ENCODE results near the gene AAMP.
A peak's percentile ranks its signal among the peaks of the same experiment; 100 is the strongest.

AAMP gene

DNA sequence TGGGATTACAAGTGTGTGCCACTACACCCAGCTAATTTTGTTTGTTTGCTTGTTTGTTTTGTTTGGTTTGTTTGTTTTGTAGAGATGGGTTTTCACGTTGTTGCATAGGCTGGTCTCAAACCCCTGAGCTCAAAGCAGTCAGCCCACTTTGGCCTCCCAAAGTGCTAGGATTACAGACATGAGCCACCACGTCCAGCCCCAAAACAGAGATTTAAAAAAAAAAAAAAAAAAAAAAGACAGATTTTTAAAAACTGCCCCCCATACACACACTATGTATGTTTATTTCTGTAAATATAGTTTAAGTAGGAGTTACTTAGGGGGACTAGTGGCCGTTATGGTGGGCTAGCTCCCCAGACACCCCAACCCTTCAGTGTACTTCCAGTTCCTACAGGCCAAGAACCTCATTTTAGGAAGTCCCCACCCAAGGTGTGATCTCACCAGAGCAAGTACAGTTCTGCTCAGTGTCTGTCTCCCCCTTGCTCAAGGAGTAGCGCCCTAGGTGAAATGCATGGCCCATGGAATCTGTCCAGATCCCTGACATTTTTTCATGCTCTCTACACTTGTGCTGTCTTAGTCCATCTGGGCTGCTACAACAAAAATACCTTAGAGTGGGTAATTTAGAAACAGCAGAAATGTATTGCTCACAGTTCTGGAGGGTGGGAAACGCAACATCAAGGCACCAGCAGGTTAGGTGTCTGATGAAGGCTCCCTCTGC lies 23.9 kb upstream of the AAMP start:
- DNase-seq = no peak

DNA sequence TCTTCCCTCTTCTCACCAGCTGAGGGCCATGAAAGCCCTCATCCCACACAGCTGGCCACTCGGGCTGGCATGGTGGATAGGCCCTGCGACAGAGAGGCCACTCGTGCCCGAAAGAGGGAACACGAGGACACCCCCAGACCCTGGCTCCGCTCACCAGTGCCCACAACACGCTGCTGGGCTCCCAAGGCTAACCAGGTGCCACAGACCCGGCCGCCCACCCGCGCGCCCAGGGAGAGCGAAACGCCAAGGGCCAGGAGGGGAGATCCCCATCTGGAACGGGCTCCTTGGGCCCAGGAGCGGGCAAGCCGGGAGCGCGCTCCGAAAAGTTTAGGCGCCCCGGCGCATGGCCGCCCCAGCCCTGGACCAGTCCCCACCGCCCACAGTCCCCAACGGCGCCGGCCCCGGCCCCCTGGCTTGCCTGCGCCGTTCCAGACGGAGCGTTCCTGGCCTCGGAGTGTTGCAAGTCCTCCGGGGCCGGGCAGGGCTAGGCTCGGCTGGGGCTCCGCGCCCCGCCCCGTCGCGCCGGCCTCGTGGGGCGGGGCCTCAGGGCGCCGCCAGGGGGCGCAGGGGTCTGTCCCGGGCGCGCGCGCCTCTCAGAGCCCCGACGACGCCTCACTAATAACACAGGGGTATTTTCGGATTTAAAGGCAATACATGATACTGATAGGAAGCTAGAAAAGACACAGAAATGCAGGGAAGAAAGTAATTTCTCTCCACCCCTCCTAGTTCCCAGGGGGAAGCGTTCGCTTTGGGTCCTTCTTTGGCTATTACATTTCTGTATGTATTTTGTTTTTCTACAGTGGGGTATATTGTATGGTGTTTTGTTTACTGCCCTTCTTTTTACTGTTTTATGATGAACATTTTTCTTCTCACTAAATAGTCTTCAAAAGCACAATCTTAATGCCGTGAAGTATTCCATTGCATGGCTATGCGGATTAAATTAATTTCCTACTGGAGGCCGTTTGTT lies 22.4 kb upstream of the AAMP start, which contains the start of gene TMBIM1:
Gene TMBIM1, minus strand, starts transcription at position 456 of the 967 bp plus-strand sequence. CDS start 10,362 bp downstream, outside the sequence.
- DNase-seq = peak; percentile 81

DNA sequence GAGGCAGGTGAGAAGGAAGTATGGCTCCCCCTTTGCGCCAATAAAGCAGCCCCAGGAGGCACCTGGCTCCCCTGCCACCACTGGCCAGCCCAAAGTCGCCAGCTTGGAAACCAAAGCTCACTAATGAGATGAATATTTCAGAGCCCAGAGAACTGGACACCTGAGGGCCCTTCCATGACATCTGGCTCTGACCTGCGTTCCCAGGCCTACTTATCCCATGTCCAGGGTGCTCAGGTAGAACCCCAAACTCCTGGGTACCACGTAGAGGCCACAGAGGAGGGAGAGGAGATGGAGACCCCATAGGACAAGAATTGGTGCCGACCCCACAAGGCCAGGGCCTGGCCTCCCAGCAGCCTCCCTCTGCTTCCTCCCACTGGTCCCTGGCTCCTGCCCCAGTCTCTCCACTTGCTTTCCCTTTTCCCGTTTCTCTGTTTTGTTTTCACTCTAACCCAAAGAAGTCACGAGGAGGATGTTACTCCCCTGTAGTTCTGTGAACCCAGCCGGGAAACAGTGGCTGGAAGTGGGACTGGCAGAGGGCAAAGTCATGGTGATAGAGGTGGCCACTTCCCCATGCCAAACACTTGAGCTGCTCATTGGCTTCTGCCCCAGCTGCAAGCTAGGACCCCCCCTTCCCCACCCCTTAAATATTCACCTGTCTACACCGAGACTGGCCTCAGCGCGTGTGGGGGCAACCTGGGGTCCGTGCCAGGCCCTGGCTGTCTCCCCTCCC lies 21.5 kb upstream of the AAMP start:
- no peak for DNase-seq

DNA sequence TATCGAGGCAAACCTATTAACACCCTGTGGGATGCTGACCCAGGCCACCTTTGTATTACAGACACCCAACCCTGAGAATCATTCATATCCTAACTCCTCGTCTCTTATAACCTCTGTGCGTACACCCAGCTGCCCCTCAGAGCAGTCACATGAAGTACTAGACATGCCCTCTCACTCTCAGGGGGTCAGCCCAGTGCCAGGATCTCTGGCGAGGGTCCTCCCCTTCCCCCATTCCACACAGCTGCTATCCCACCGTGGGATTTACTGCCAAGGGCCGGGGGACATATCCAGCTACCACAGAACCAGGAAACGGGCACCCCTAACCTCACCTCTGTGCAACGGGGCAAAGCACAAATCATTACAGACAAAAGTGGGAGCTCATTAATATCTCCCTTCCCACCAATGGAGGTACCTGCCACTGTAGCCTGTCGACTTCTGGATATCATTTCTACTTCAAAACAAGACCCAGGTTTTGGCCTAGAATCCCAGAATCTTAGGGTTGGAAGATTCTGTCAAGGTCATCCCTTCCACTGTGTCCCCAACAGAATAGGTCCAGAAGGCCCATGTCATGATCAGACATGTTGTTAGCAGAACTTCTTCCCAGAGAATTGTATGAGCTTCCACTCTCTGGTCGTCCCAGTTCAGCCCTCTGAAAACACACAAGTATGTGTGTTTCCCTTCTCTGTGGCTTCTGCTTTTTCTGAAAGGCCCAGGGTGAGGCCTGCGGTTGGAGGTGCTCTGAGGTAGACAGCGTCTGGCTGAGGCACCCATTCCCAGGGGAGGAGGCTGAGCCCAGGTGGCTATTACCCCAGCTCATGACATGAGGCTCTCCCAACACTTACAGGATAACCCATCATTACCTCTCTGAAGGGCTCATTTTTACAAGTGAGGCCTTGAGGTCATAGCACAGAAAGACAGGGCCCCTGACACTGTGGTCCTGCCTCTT lies 20.7 kb upstream of the AAMP start:
- DNase-seq = peak; percentile 17

DNA sequence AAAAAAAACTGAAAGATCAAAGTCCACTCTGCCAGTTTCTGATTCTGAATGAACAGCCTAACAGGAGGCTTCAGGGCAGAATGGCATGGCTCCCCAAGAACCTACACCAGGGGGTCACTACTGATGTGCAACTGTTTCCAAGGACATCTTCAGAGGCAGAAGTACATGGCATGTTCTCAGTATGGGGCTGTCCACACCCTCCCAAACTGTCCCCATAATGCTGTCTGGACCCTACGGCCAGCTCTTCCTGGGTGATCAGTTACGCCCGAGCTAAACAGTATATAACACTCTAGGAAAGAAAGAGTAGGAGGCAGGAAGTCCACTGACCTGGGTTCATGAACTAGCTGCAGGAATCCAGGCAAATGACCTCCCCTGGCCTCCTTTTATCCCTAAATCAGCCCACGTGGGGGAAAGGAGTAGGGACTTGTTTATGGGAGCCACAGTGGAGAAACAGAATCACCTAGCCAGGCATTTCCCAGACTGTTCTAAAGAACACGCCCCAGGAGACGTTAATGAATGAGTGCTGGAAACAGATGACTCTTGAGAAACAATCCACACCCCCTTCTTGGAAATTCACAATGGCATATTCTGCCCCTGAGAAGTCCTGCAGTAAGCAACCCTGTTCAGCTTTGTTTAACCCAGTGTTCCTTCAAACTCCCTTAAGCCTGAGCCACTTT lies 19.8 kb upstream of the AAMP start:
- no peak for DNase-seq

DNA sequence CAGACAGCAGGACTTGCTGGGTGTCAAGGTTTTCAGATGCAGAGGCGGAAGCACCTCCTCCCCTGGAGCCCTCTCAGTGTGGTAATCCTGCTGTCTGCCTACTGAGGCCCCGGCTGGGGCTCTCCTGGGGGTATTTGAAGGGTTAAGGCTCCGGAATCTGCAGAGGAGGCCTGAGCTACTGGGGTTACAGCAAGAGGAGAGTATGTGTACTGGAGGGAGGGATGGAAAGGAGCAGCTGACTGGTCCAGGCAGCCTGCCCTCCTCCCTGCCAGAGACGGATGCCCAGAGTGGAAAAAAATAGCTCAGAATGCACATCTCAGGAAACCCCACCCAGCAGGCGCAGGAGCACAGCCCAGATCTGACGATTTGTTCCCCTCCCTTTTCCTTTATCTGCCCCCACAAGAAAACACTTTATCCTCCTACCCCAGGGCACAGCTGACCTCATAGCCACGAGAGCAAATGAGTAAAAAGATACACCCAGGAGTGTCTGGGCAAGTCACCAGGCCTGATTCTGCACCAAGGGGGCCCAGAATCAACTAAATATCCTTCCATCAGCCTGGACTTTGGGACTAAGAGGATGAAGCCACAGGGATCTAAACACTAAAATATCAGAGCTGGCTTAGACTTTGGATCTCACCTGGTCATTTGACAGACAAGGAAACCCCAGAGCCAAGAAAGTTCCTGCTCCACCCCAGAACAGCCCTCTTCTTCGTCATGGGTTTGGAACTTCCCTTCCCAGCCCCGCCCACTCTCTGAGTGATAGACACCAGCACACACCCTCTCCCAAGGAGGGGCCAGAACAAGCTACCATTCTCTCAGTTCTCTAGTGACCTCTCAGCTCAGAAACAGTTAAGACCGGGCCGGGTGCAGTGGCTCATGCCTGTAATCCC lies 16.9 kb upstream of the AAMP start:
- DNase-seq = peak; percentile 73

DNA sequence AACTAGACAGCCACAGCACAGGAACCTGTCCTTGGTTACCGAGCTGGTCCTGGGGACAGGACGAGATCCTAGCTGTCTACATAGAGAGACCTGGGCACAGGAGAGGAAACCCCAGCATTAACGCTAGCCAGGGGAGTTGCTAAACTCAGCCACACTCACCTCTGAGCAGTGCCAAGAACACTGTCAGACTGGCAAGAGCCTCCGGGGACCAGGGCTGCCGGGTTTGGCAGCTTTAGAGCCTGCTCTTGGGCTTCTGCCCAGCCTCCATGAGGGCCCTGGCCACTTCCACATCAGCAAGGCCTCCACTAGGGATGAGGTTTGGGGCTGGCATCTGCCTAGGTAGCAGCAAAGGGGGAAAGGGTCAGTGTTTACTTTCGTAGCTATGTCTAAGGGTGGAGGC lies 15.7 kb upstream of the AAMP start:
- DNase-seq = peak; percentile 24

DNA sequence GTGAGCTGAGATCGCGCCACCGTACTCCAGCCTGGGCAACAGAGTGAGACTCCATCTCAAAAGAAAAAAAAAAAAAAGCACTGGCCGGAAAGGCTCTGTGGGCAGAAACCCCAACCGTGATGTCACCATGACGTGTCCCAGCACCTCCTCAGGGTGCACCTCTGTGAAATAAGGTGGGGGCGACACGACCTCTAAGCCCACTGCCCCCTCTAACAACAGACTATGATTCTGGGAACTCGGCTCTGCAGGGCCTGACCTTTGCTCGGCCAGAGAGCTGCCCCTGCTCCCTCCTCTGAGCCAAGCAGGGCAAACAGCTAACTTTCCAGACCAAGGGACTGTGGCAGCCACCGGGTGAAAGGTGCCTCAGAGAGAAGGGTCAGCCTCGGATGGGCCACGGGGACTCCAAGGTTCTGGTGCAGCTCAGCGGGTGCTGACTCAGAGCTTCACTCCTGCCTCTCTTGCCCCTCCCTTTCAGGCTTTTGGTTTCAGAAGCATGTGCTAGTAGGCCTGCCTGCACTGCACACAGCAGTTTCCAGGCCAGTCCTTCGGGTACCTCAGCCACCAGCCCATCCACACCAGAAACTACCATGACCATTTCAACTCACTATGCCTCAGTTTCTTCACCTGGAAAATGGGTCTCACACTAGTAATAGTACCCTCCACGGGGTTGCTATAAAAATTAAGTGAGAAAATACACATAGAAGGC lies 14.3 kb upstream of the AAMP start:
- peak; percentile 74 for DNase-seq

DNA sequence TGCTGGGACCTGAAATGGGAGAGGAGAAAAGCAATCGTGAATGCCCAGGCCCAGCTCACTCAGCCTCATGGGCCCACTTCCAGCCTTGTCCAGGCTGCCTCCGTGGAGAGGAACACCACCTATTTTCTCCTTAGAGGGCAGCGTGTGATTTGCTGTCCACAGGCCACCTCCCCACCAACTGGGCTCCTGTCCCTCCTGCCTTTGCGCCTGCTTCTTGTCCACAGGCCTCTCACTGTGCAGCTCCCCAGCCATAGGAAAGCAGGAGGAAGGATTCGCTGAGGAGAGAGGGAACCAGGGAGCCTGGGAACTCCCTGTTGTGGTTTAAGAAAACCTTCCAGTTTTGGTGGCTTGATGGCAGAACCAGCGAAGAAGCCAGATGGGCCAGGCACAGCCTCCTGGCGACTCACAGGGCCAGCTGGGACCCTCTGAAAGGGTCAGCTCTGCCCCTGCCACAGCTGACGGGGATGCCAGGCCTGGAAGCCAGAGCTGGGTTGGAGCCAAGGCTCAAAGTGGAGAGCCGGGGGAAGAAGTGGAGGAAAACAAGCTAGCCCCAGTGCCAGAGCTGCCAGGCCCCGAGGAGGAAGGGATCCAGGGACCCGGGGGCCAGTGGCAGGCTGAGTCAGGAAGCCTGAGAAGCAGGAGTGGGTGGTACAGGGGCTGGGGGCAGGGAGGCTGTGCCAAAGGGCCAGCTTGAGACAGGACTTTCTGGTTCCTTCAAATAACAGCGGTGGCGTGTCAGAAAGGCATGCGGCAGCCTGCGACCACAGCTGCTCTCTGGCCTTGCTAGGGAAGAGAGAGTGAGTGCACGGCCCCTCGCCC lies 12.4 kb upstream of the AAMP start:
- DNase-seq = no peak

DNA sequence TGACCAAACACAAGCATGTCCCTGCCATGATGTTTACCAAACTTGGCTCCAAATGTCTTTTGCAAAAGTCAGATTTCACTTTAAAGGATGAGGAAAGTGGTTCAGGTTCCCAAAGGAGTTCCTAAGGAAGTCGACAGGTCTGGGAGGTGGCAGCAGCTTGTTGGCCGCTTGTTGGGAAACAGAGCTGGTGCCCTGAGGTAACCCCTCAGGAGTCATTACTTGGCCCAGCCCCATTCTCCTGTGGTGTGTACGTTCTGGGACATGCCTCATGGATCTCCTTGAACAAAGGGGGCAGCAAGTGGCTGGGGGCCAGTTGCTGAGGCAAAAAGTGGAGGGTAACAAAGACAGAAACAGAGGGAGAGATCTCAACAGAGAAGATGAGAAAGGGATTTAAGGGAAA lies 11.5 kb upstream of the AAMP start:
- DNase-seq = no peak

DNA sequence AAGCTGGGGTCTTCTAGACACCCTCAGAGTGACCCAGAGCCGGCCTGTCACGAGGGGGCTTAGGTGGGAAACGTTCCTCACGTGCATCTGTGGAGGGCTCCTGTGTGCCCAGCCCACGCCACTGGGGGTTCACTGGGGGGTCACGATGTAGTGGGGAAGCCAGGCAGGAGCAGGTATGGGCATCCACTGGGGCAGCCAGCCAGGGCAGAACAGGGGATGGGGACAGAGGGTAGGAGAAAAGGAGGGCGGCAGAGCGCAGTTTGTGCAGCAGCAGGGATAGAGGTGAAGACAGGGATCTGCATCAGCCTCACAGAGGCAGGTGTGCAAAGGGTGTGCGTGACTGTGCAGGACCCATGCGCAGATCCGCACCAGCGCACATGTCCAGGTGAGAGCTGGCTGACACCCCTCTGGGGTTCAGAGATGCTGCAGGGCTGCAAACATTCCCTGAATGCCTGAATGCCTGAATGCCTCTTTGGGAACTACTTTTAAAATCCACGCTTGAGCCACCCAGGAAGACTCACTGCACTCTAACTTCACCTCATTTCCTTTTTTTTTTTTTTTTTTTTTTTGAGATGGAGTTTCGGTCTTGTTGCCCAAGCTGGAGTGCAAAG lies 10.4 kb upstream of the AAMP start:
- no peak for DNase-seq

DNA sequence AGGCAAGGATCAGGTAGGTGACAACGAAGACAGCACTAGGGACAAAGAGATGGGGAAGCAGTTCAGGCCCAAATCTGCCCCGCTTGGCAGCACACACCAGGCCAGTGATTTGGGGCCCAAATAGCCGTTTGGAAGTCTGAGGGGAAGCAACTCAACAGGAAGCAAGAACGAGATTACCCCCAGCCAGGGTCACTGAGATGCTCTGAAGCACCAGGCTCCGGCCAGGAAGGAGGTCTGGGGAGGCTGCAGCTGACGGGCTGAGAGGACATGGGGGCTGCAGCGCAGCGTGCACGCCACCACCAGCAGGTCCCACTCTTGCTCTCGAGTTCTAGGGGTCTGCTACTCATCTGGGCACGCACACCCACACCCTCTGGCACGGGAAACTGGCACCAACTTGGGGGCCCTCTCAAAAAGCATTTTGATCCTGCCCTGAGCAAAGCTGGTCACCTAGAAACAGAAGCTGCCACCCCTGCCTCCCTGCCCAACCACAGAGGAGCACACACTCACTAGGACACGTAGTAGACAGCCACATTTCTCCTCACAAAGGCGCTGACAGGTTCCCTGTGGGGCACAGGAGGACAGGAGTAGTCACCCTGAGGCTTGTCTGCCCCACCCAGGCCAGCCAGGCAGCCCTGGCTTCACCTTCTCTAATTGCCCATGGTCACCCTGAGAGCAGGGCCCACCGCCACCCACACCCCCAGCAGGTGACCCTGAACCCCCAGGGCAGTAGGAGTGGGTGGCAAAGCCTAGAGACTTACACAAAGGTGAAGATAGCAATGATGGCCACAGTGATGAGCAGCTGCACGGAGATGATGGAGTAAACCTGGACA lies 8.8 kb upstream of the AAMP start:
- DNase-seq = no peak

DNA sequence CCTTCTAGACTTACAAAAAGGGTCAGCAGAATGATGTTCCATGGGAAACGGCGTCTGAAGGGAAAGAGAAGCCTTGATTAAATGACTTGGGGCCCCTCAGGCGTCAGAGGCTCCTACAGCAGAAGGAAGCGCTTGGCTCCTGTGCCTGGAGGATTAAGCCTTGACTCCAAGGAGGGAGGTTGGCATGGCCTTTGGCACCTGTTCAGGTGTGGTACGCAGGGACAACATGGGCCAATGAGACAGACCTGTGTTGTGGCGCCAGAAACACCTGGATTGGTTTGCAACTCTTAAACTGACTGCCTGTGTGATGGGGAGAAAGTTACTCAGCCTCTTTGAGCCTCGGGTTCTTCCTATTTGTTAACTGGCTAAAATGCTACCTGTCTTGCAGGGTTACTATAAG lies 8.0 kb upstream of the AAMP start:
- no peak for DNase-seq

DNA sequence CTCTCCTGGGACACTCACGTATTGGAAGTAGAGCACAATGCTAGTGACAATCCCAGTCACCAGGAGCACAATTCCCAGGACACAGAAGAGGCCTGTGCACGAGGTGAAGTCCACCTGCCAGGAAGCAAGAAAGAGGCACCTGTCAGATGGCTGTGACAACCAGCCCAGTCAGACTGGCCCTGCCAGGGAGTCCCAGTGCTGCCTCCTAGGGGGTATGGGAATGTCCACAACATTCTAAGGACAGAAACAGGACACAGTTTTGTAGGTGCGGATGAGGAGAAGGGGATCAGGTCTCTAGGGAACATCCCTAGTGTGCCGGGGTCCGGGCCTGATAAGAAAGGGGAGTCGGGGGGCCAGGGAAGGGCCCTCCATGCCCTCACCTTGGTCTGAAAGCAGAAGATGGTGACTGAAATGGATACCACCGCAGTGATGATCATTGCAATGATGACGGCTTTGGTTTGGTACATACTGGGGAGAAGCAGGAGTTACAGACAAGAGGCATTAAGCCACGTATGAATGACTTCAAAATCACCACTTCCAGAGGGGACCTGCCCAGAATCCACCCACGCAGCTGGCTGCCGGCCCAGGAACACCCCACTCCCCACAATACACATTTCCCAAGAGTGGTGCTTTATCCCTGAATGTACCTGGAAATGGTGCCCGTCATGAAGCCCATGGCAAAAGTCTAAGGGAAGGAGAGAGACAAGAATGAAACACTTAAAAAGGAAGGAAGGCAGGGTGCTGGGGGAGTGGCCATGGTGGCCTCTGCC lies 7.2 kb upstream of the AAMP start:
- DNase-seq = no peak

DNA sequence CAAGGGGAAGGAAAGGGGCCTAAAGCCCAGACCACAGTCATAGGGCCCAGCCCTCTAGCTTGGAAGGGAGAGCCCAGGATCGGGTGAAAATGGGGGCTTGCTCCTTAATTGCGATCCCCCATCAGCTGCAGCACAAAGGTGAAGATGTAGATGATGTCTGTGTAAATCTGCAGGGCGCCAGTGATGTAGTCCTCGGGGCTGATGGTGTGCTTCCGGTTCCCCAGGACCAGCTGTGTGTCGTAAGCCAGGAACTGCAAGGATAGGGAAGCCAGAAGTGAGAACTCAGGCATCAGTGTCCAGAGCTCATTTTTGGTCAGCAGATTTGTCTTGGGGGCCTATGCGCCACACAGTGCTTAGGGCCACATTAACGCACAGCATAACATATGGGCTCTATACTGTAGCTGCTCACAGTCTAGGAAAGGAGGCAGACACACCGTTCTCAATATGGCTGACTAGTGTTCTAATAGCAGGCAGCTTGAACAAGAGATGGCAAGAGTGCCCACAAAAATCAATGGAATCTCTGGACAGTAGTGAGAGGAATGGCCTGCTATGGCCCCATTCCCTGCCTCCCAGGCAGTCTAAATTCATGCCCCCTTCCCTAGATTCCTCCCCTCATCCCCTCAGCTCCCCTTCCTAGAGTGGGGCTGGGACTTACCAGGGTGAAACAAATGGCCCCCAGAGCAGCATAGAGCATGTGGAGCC lies 5.6 kb upstream of the AAMP start:
- no peak for DNase-seq

DNA sequence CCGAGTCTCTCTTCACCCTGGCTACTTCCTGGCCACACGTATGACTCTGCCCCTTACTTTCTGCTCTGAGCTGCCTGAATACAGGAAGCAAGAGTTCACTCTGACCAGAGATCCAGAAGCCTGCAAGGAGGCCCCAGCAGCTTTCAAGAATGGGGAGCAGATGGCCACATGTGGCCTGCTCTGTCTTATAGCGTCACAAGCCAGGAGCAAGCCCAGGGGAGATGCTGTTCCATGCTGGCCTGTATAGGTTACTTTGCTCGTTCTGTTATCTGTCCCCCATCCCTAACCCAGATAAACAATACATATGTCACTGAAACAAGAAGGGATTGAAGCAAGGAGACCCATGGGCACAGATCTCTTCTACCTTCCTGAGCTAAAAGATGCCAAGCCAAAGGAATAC lies 4.6 kb upstream of the AAMP start:
- DNase-seq = no peak
